GM12801 (cell line): ENCODE measurements around the gene BORCS6.

Experiments used
- CTCF ChIP-seq: IDR thresholded peaks from one replicate; pipeline ENCODE4 v1.5.1; 2011; ENCODE audit warnings: control low read depth; ENCODE audit not compliant: insufficient read length; ENCODE audit errors: extremely low read depth

The BORCS6 gene

GRCh38 chr17:8153525-8153956 lies 36.4 kb downstream of the BORCS6 start:
- TF ChIP-seq CTCF: no peak

DNA sequence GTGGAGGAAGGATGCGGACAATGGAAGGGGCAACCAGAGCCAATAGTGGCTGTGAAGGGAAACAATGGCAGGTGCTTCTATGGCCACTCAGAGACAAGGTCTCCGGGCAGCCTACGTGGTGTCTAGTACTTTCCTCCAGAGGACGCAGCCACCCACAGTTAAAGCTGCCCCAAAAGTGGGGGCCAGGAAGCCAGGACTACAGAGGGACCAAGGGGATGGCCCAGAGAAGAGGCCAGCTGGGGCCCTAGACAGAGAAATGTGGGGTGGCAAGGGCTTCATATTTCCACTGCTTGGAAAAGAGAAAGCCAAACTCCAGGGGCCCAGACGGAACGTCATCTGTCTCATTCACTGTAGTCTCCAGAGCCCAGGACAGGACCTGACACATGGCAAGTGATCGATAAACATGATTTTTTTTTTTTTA lies 36.9 kb downstream of the BORCS6 start:
- no peak for TF ChIP-seq CTCF

GRCh38 chr17:8152112-8152775 lies 37.7 kb downstream of the BORCS6 start, which contains the start of gene PER1:
Gene PER1, minus strand, starts transcription at chr17:8152404. Its CDS starts 1,698 bp downstream, at chr17:8150706.
- no peak for TF ChIP-seq CTCF

- no peak for TF ChIP-seq CTCF
These were observed 38.3 kb downstream of the BORCS6 start for GRCh38 chr17:8151641-8152111.

DNA sequence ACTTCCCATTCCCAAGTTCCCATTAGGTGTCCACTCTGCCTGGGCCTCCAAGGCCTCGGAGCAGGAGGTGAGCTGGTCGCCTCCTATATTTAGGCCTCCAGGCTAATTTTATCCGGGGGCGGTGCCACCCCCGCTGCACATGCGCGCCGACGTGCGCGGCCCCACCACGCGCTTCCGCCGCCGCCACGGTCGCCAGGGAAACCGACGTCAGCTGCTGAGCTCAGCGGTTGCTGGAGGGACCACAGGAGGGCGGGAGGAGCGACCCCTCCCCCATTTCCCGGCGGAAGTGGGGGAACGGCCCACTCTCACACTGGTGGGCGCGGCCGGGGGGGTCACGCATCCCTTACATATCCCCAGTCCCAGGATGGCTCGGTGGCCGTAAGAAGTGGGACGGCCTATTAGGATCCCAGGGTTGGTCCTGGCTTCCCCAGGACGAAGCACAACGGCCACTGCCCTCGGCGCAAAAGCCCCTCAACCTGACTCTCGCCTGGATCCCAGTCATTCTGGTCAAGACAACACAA lies 38.8 kb downstream of the BORCS6 start:
- TF ChIP-seq CTCF: no peak

DNA sequence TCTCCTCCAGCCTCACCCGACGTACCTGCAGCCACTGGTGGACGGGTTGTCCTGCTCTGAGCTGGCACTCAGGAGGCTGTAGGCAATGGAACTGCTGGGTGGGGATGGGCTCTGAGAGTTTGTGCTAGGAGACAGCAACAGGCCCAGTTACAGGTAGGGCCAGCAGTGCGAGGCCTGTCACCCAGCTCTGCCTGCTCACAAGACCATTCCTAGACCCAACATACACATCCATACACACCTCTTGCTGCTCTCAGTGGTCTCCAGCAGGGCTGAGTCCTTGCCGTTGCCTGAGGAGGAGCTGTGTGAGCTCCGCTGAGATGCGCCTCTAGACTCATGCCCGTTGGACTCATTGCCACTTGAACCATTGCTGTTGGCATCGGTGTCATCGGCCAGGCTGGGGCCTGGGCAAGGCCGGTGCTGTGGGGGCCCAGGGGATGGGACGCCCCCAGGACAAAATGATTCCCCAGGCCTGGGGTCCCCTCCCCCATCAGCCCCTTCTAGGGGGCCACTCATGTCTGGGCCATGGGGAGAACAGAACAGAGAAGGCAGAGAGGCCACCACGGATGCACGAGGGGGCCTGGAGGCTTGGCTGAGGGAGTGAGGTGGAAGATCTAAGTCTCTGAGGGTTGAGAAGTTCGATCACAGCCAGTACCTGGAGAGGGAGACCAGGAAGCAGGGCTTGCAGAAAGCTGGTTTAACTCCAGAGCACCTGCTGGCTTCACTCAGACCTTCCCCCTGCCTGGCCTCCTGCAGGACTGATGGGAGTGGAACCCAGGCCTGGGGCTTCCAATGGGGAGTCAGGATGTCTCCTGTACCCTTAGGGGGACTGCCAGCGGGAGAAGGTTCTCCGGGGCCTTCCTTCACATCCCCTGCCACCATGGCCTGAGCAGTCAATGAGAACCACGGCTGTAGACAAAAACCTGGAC lies 39.5 kb downstream of the BORCS6 start:
- TF ChIP-seq CTCF: no peak
